Thyroid gland (tissue), 4 donors: ENCODE measurements around the gene RTTN. TPM values are rescaled to one million over a fixed set of nuclear protein-coding genes. Genes with fewer than 3 reads are reported as not detected.
"Not testable (repeated sequence)": the region's sequence is repeated elsewhere in the genome, so short reads cannot be mapped to it uniquely, and the experiment has no call there.

Experiments
- DNase-seq, 2 donors: peaks; one replicate each; pipeline ENCODE4 v3.0.0-alpha.2; 2019
- H3K27ac ChIP-seq, 3 donors: fragments of 200-600 bp; sonication (generic); 1 replicate in 2 of 3; 2 replicates in 1 of 3; pipeline ENCODE4 v1.5.1; 2016 to 2019; ENCODE audit warnings: mild to moderate bottlenecking in 1 of 3, moderate library complexity in 1 of 3
- H3K27me3 ChIP-seq: fragments of 200-600 bp; sonication (generic); one replicate; pipeline ENCODE4 v1.5.1; 2019
- H3K36me3 ChIP-seq, 2 donors: fragments of 200-600 bp; sonication (generic); one replicate each; pipeline ENCODE4 v1.5.1; 2016 to 2019
- H3K4me1 ChIP-seq, 2 donors: fragments of 200-600 bp; sonication (generic); one replicate each; pipeline ENCODE4 v1.5.1; 2017 to 2019
- H3K4me3 ChIP-seq, 3 donors: fragments of 200-600 bp; sonication (generic); replicated peaks in 1 of 3; 1 replicate in 2 of 3; 2 replicates in 1 of 3; pipeline ENCODE4 v1.5.1; 2016; ENCODE audit warnings: mild to moderate bottlenecking in 1 of 3
- H3K9me3 ChIP-seq: fragments of 200-600 bp; sonication (generic); one replicate; pipeline ENCODE4 v1.5.1; 2017
- POLR2A ChIP-seq, 2 donors: fragments of 450-650 bp; IDR thresholded peaks; one replicate each; pipeline ENCODE4 v1.6.1; 2017; ENCODE audit warnings: antibody characterized with exemption in 2 of 2, mild to moderate bottlenecking in 2 of 2, moderate library complexity in 1 of 2
- WGBS, 2 donors: methylation state at CpG; one replicate each; pipeline ENCODE4 v1.1.5; 2017; 5-methylcytosine and 5-hydroxymethylcytosine counted together
- intact Hi-C: fragments of 100-400 bp; cut with DNase I; formaldehyde crosslinking; loops from one replicate; pipeline ENCODE4 v1.15.1; 2023
- total RNA-seq, 4 donors: library from RNA; depleted of rRNA; stranded (reverse); fragments of >200 nt; gene quantifications; one replicate each; pipeline ENCODE4 v1.2.3, GENCODE V29; 2016
- TF ChIP-seq, protein P1 (sequence below), 6 experiments: fragments of 200-600 bp in 3 of 6; fragments of 450-650 bp in 3 of 6; sonication (generic) in 3 of 6; IDR thresholded peaks; one replicate each; pipeline ENCODE4 v1.5.1; 2016 to 2019; ENCODE audit warnings: antibody characterized with exemption in 6 of 6, mild to moderate bottlenecking in 2 of 6, inconsistent platforms in 1 of 6, moderate library complexity in 1 of 6

The RTTN gene, protein sequence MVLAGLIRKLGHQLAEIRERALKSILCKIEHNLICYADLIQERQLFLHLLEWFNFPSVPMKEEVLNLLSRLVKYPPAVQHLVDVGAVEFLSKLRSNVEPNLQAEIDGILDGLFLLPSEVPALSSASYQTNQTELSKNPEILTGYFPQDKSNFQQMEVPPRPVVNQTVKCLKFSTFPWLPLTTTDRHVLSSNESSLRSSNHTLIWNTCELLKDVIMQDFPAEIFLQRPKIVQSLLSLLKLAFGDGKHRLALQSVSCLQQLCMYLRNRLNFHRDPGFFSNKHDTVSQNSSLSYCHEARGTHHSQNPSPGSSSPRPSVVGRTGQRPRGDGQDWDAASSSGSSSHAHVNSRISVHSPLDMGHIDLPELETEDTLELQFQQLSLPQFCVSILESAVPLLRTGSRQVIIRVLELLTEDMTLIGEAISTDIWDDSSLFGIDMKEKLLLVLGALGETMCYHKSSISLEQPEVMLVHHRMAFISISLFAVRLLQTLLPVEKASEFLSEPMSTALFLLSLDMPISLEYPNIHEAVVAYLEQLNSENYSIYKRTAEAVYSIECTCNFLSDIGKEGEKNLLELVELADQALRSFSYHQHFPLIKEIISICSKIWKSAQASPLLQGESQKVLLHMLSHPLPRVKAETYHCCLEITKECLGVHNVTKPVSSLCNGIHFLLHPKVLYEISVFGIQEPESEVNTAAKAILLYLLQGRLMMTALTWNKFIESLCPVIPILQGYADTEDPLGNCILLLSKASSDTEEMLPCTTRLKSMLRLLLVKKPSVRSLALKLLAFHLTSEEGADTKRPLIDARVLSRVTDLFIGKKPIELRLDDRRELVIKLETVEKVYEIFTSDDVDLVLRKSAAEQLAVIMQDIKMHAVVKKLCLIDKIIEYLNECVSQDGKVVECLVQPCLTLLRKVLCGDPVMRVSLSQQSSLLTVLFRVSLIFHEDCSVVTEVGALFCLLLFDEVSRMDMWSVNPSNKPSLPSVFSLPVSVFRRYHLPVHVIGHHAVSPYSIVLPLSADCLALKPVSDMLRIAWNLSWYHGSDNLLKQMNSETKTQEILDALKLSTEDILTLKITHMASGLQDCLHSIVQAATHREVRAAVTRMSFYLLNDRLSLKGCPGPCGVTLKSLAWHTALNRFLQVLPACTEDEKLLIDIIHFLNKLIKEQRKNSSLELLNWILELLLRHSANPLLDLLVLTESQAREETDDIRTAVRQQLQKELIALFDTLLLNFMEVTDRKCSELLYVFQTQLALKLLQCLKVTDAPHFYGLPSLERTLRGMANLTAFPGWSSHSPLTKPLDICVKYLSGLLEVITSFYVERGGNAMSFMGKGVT (N-terminal part only)
- 10 to 100 TPM; 12.6 to 34.6 (median 19.3) TPM for total RNA-seq

GRCh38 chr18:70205421-70206397 is at the start of gene RTTN:
RTTN (minus strand) TSS chr18:70205687; CDS start chr18:70205658, 29 bp downstream.
- no peaks in the 10 kb centered on the region for H3K9me3 ChIP-seq
- intact Hi-C loops: loop anchor here (5.0 kb wide), 1 partner anchor 82 kb away; the partner anchor contains the start of gene SOCS6
- H3K36me3 ChIP-seq: no peaks in the 10 kb centered on the region
- peak within 1 kb of the TSS; percentile 95 to 98 (median 98) for H3K27ac ChIP-seq
- TF ChIP-seq POLR2A (IDR thresholded peaks at IDR 0.05): peak in 1 of 2 donors; percentile 29
- TF ChIP-seq, protein P1, sequence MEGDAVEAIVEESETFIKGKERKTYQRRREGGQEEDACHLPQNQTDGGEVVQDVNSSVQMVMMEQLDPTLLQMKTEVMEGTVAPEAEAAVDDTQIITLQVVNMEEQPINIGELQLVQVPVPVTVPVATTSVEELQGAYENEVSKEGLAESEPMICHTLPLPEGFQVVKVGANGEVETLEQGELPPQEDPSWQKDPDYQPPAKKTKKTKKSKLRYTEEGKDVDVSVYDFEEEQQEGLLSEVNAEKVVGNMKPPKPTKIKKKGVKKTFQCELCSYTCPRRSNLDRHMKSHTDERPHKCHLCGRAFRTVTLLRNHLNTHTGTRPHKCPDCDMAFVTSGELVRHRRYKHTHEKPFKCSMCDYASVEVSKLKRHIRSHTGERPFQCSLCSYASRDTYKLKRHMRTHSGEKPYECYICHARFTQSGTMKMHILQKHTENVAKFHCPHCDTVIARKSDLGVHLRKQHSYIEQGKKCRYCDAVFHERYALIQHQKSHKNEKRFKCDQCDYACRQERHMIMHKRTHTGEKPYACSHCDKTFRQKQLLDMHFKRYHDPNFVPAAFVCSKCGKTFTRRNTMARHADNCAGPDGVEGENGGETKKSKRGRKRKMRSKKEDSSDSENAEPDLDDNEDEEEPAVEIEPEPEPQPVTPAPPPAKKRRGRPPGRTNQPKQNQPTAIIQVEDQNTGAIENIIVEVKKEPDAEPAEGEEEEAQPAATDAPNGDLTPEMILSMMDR (IDR thresholded peaks at IDR 0.05): no peak
- peak within 1 kb of the TSS; percentile 51 to 77 (median 68) for H3K4me3 ChIP-seq
- WGBS, 2 donors: 1% methylated on average over 34 to 77 of the region's 78 CpGs
- H3K4me1 ChIP-seq: peaks cover 5 to 6% of the 10 kb centered on the region in 2 donors
- H3K27me3 ChIP-seq: no peaks in the 10 kb centered on the region
- DNase-seq: peak; percentile 91 to 94

DNA sequence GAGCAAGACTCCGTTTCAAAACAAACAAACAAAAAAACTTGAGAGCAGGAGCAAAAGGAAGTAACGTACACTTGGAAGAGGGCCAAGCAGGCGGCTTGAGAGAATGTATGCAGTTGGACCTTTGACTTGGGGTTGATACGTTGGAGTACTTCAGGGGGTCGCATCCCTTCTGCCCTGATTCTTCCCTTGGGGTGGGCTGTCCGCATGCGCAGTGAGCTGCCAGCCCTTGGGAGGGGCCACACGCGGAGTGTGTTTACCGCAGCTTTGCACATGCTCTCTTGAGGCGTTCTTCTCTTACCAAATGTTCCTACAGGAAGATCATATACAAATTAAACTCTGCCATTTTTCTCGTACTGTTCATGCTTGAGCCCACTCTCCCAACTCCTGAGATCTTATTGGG is 45.3 kb upstream of the RTTN start:
- 86 to 87% methylated on average over 12 of the region's 12 CpGs for WGBS, 2 donors
- TF ChIP-seq POLR2A (IDR thresholded peaks at IDR 0.05): no peak
- TF ChIP-seq, protein P1 (IDR thresholded peaks at IDR 0.05): no peak
- intact Hi-C loops: no loop called here
- Histone ChIP-seq H3K36me3 (no peaks in the 10 kb centered on the region), H3K27me3 (no peaks in the 10 kb centered on the region), H3K4me3 (no peak overlapping the region), H3K4me1 (no peaks in the 10 kb centered on the region), H3K9me3 (no peaks in the 10 kb centered on the region), H3K27ac (no peak overlapping the region)
- DNase-seq: no peak

DNA sequence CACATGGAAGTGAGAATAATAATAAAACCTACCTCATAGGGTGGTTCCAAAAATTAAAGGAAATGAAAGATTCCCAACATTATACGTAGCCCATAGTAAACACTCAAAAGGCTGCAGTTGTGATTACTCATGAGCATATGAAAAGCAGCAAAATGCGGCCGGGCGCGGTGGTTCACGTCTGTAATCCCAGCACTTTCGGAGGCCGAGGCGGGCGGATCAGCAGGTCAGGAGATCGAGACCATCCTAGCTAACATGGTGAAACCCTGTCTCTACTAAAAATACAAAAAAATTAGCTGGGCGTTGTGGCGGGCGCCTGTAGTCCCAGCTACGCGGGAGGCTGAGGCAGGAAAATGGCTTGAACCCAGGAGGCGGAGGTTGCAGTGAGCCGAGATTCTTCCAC is 44.4 kb upstream of the RTTN start:
- H3K36me3 ChIP-seq, H3K9me3 ChIP-seq, H3K27ac ChIP-seq, H3K27me3 ChIP-seq, H3K4me1 ChIP-seq, DNase-seq, H3K4me3 ChIP-seq, intact Hi-C loops: not testable (repeated sequence)
- 94 to 96% methylated on average over 18 of the region's 18 CpGs for WGBS, 2 donors

GRCh38 chr18:70249118-70249517 is 43.6 kb upstream of the RTTN start:
- no peak for TF ChIP-seq POLR2A (IDR thresholded peaks at IDR 0.05)
- TF ChIP-seq, protein P1 (IDR thresholded peaks at IDR 0.05): no peak
- no peak overlapping the region for H3K4me3 ChIP-seq
- intact Hi-C loops: no loop called here

More at GRCh38 chr18:70249118-70249517, 43.6 kb upstream of the RTTN start:
- Histone ChIP-seq H3K27me3 (no peaks in the 10 kb centered on the region), H3K9me3 (no peaks in the 10 kb centered on the region), H3K27ac (no peak overlapping the region), H3K36me3 (no peaks in the 10 kb centered on the region), H3K4me1 (no peaks in the 10 kb centered on the region)
- no peak for DNase-seq
- WGBS, 2 donors: 86 to 92% methylated on average over 5 of the region's 5 CpGs
